HepG2 (cell line): ENCODE results near the gene ANKRD52. TPM values are rescaled to one million over a fixed set of nuclear protein-coding genes. Genes with fewer than 3 reads are reported as not detected.

Source experiments
- BCL6 ChIP-seq: IDR thresholded peaks from 2 replicates; pipeline ENCODE4 v1.6.1; 2016; ENCODE audit warnings: missing genetic modification reagents, missing compliant biosample characterization
- CHD4 ChIP-seq: fragments of 200-600 bp; sonication (generic); IDR thresholded peaks from 2 replicates; pipeline ENCODE4 v1.7.0; 2017; ENCODE audit warnings: mild to moderate bottlenecking, low read length, borderline replicate concordance
- EZH2 ChIP-seq: conservative IDR thresholded peaks from 2 replicates; pipeline ENCODE4 v1.6.1; 2012; ENCODE audit warnings: mild to moderate bottlenecking, low read depth, low read length, moderate library complexity
- IRF1 ChIP-seq: sonication (generic); formaldehyde crosslinking; IDR thresholded peaks from 2 replicates; pipeline ENCODE4 v1.4.0; 2020; ENCODE audit warnings: low read depth, mild to moderate bottlenecking, missing genetic modification reagents
- IRF9 ChIP-seq: sonication (generic); formaldehyde crosslinking; IDR thresholded peaks from 2 replicates; pipeline ENCODE4 v1.8.0; 2022; ENCODE audit warnings: missing genetic modification reagents, mild to moderate bottlenecking, borderline replicate concordance
- NFE2 ChIP-seq: sonication (generic); formaldehyde crosslinking; IDR thresholded peaks from 2 replicates; pipeline ENCODE4 v1.4.0; 2020; ENCODE audit warnings: missing genetic modification reagents
- NR2C2 ChIP-seq: sonication (generic); formaldehyde crosslinking; IDR thresholded peaks from 2 replicates; pipeline ENCODE4 v1.4.0; 2020; ENCODE audit warnings: missing genetic modification reagents, mild to moderate bottlenecking, moderate library complexity, borderline replicate concordance
- POLR2AphosphoS5 ChIP-seq: IDR thresholded peaks from 2 replicates; pipeline ENCODE4 v1.6.1; 2012; ENCODE audit warnings: low read depth, low read length
- SNAPC4 ChIP-seq: sonication (generic); formaldehyde crosslinking; IDR thresholded peaks from 2 replicates; pipeline ENCODE4 v1.4.0; 2020; ENCODE audit warnings: mild to moderate bottlenecking, missing genetic modification reagents
- ZMYM2 ChIP-seq: sonication (generic); formaldehyde crosslinking; IDR thresholded peaks from 2 replicates; pipeline ENCODE4 v1.8.0; 2022; ENCODE audit warnings: mild to moderate bottlenecking, missing genetic modification reagents
- ZNF292 ChIP-seq: sonication (generic); formaldehyde crosslinking; IDR thresholded peaks from 2 replicates; pipeline ENCODE4 v1.8.1; 2022; ENCODE audit warnings: mild to moderate bottlenecking, low read depth, missing genetic modification reagents, borderline replicate concordance
- ZNF318 ChIP-seq: sonication (generic); formaldehyde crosslinking; IDR thresholded peaks from 2 replicates; pipeline ENCODE4 v1.4.0; 2020; ENCODE audit warnings: mild to moderate bottlenecking, missing genetic modification reagents
- ZNF780A ChIP-seq: sonication (generic); formaldehyde crosslinking; IDR thresholded peaks from 2 replicates; pipeline ENCODE4 v1.8.0; 2022; ENCODE audit warnings: mild to moderate bottlenecking, missing genetic modification reagents, moderate library complexity
- polyA plus RNA-seq, 8 experiments: library from polyadenylated mRNA; depleted of rRNA in 3 of 8; stranded (reverse) in 7 of 8; unstranded in 1 of 8; fragments of >200 nt; fragmentation: Illumina TruSeq in 4 of 8; extraction: Trizol in 4 of 8; gene quantifications; 2 replicates each; pipeline versions ENCODE4 v1.2.1 to v1.2.3, GENCODE V29; 2011 to 2016; ENCODE audit warnings: low read depth in 4 of 8, missing spikeins in 1 of 8, mixed read lengths in 1 of 8; ENCODE audit not compliant: insufficient read depth in 1 of 8
- total RNA-seq, 5 experiments: library from RNA; depleted of rRNA; stranded (reverse); fragments of >200 nt; fragmentation: Illumina TruSeq; extraction: Trizol; gene quantifications; 2 replicates each; pipeline ENCODE4 v1.2.3, GENCODE V29; 2016; ENCODE audit warnings: low read depth in 1 of 5

ANKRD52 gene
- total and polyA plus RNA-seq, 2 of the 13 experiments (the other 11 are each of a cell fraction or from before 2014, with no cell fraction given), result 7.8 to 9.2 TPM

- no peak; the same call in 1 of the 2 replicates for TF ChIP-seq ZNF292 (CRISPR knock-in tag)
- TF ChIP-seq POLR2AphosphoS5, result no peak
- TF ChIP-seq ZNF780A, result no peak
- no peak for TF ChIP-seq NFE2 (CRISPR knock-in tag)
- peak; percentile 37 for TF ChIP-seq ZMYM2 (CRISPR knock-in tag)
- peak; percentile 74; the same call in 1 of the 2 replicates for TF ChIP-seq IRF9
- TF ChIP-seq SNAPC4 (CRISPR knock-in tag), result no peak
- peak; percentile 25; the same call in 1 of the 2 replicates for TF ChIP-seq NR2C2
- TF ChIP-seq ZNF318, result no peak
- TF ChIP-seq CHD4, result no peak
- no peak for TF ChIP-seq BCL6 (CRISPR knock-in tag)
- peak; percentile 25; the same call in 1 of the 2 replicates for TF ChIP-seq IRF1 (CRISPR knock-in tag)
- TF ChIP-seq EZH2, result no peak
Measured at GRCh38 chr12:56189918-56190694, 68.1 kb downstream of the ANKRD52 start (continued).
